Lung (tissue), 12 donors: ENCODE results near the gene S1PR3. TPM values are rescaled to one million over a fixed set of nuclear protein-coding genes. Genes with fewer than 3 reads are reported as not detected.

ENCODE experiments used
- ATAC-seq: fragments of 200-7000 bp; cut with Tn5 transposase; one replicate; pipeline ENCODE4 v1.9.1; 2020; ENCODE audit warnings: moderate number of reproducible peaks; ENCODE audit not compliant: insufficient read depth, low FRiP score
- DNase-seq, 3 donors: peaks; one replicate each; pipeline ENCODE4 v3.0.0-alpha.2; 2013 to 2017
- H3K27ac ChIP-seq, 2 donors: one replicate each; pipeline ENCODE4 v1.5.1; 2013; ENCODE audit warnings: mild to moderate bottlenecking in 2 of 2, moderate library complexity in 2 of 2, control low read depth in 1 of 2, inconsistent platforms in 1 of 2, low read depth in 1 of 2, low read length in 1 of 2
- H3K27me3 ChIP-seq, 3 donors: one replicate each; pipeline ENCODE4 v1.5.1; 2013; ENCODE audit warnings: low read length in 2 of 3; ENCODE audit not compliant: control insufficient read depth in 3 of 3, insufficient read depth in 3 of 3
- H3K36me3 ChIP-seq, 4 donors: one replicate each; pipeline ENCODE4 v1.5.1; 2013; ENCODE audit warnings: low read length in 4 of 4, mild to moderate bottlenecking in 1 of 4, moderate library complexity in 1 of 4; ENCODE audit not compliant: control insufficient read depth in 4 of 4, insufficient read depth in 4 of 4
- H3K4me1 ChIP-seq, 5 donors: one replicate each; pipeline ENCODE4 v1.5.1; 2013; ENCODE audit warnings: low read length in 5 of 5, mild to moderate bottlenecking in 2 of 5, moderate library complexity in 1 of 5; ENCODE audit not compliant: control insufficient read depth in 5 of 5, insufficient read depth in 5 of 5
- H3K4me3 ChIP-seq: one replicate; pipeline ENCODE4 v1.5.1; 2013; ENCODE audit warnings: mild to moderate bottlenecking, control low read depth, moderate library complexity
- H3K9ac ChIP-seq, 2 donors: one replicate each; pipeline ENCODE4 v1.5.1; 2013; ENCODE audit warnings: low read length in 2 of 2, control low read depth in 1 of 2; ENCODE audit not compliant: insufficient read depth in 1 of 2
- H3K9me3 ChIP-seq, 4 donors: one replicate each; pipeline ENCODE4 v1.5.1; 2013; ENCODE audit warnings: low read length in 3 of 4, mild to moderate bottlenecking in 1 of 4, moderate library complexity in 1 of 4; ENCODE audit not compliant: control insufficient read depth in 4 of 4, insufficient read depth in 3 of 4
- WGBS, 2 donors: extraction: QIAGEN DNeasy Blood & Tissue Kit; methylation state at CpG; one replicate each; pipeline ENCODE4 v1.1.7; 2013; 5-methylcytosine and 5-hydroxymethylcytosine counted together
- polyA plus RNA-seq, 2 donors: library from polyadenylated mRNA; stranded (reverse); fragments of 200-250 nt; gene quantifications; one replicate each; pipeline ENCODE4 v1.2.1, GENCODE V29; 2013
- total RNA-seq, 2 donors: library from RNA; depleted of rRNA in 1 of 2; stranded (reverse); fragments of >200 nt in 1 of 2; gene quantifications; one replicate each; pipeline ENCODE4 v1.2.1, GENCODE V29; 2014 to 2021
- TF ChIP-seq, protein P1 (sequence below): IDR thresholded peaks from 2 replicates; pipeline ENCODE4 v1.5.1; 2012; ENCODE audit warnings: mild to moderate bottlenecking; ENCODE audit errors: control extremely low read depth, extremely low read depth
- donor health status: control.
- donor health status: control.
- donor health status: Bipolar disorder and iron deficiency.
- donor health status: healthy.
- donor health status: DM: yes; HTN: yes; CAD: no.

S1PR3 gene
- total and polyA plus RNA-seq, 4 donors = 2.8 to 38.7 (median 14.3) TPM

DNA sequence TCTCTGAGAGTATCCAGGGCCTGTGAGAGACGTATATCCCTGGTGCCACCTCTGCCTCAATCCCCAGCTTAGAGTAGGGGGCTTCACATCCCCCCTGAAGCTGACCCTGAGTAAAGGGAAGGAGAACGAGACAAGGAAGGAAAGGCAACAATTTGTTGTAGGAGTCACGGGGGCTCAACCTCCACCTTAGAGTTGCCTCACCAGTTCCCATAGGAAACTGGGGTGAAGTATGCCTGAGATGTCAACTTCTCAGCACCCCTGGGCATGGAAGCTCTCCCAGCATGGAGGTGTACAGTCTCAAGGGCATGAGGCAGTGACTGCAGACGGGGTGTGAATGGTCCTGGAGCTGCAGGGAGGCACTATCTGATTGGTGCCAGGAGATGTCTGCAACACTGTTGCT lies 53.6 kb downstream of the S1PR3 start:
- no peak overlapping the region for H3K9ac ChIP-seq
- TF ChIP-seq, protein P1, sequence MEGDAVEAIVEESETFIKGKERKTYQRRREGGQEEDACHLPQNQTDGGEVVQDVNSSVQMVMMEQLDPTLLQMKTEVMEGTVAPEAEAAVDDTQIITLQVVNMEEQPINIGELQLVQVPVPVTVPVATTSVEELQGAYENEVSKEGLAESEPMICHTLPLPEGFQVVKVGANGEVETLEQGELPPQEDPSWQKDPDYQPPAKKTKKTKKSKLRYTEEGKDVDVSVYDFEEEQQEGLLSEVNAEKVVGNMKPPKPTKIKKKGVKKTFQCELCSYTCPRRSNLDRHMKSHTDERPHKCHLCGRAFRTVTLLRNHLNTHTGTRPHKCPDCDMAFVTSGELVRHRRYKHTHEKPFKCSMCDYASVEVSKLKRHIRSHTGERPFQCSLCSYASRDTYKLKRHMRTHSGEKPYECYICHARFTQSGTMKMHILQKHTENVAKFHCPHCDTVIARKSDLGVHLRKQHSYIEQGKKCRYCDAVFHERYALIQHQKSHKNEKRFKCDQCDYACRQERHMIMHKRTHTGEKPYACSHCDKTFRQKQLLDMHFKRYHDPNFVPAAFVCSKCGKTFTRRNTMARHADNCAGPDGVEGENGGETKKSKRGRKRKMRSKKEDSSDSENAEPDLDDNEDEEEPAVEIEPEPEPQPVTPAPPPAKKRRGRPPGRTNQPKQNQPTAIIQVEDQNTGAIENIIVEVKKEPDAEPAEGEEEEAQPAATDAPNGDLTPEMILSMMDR = no peak
- no peaks in the 10 kb centered on the region for H3K27me3 ChIP-seq
- H3K4me3 ChIP-seq = no peak overlapping the region
- H3K36me3 ChIP-seq = peaks cover 0 to 5% (median 0%) of the 10 kb centered on the region in 4 donors
- H3K9me3 ChIP-seq = no peaks in the 10 kb centered on the region
- 85 to 86% methylated on average over 4 of the region's 4 CpGs for WGBS, 2 donors
- ATAC-seq (no peak), DNase-seq (no peak)
- H3K27ac ChIP-seq = no peak overlapping the region
- H3K4me1 ChIP-seq = peaks cover 0 to 7% (median 0%) of the 10 kb centered on the region in 5 donors

GRCh38 chr9:89046832-89047231 lies 55.6 kb downstream of the S1PR3 start:
- H3K4me1 ChIP-seq = peaks cover 0 to 7% (median 0%) of the 10 kb centered on the region in 5 donors
- H3K27me3 ChIP-seq = no peaks in the 10 kb centered on the region
- H3K36me3 ChIP-seq = peaks cover 0 to 5% (median 0%) of the 10 kb centered on the region in 4 donors
- H3K27ac ChIP-seq = no peak overlapping the region
- no peaks in the 10 kb centered on the region for H3K9me3 ChIP-seq
- DNase-seq (peak in 1 of 3 donors; percentile 38), ATAC-seq (no peak)
- H3K9ac ChIP-seq = no peak overlapping the region
- WGBS, 2 donors = 83 to 88% methylated on average over 2 of the region's 2 CpGs
- H3K4me3 ChIP-seq = no peak overlapping the region
- TF ChIP-seq, protein P1 = no peak

DNA sequence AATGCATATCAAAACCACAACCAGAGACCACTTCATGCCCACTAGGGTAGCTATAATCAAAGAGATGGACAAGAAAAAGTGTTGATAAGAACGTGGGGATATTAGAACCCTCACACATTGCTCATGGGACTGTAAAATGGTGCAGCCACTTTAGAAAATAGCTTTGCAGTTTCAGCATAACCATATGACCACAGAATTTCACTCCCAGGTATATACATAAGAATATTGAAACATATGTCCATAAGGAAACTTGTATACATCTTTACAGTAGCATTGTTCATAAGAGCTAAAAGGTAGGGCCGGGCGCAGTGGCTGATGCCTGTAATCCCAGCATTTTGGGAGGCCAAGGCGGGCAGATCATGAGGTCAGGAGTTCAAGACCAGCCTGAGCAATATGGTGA lies 56.4 kb downstream of the S1PR3 start:
- Histone ChIP-seq H3K4me3 (no peak overlapping the region), H3K27me3 (no peaks in the 10 kb centered on the region), H3K4me1 (peaks cover 0 to 7% (median 0%) of the 10 kb centered on the region in 5 donors), H3K9me3 (no peaks in the 10 kb centered on the region), H3K9ac (no peak overlapping the region), H3K27ac (no peak overlapping the region), H3K36me3 (peaks cover 0 to 5% (median 0%) of the 10 kb centered on the region in 4 donors)
- TF ChIP-seq, protein P1 = no peak
- no peak for DNase-seq
- no peak for ATAC-seq
- WGBS, 2 donors = 82 to 92% methylated on average over 4 of the region's 4 CpGs

DNA sequence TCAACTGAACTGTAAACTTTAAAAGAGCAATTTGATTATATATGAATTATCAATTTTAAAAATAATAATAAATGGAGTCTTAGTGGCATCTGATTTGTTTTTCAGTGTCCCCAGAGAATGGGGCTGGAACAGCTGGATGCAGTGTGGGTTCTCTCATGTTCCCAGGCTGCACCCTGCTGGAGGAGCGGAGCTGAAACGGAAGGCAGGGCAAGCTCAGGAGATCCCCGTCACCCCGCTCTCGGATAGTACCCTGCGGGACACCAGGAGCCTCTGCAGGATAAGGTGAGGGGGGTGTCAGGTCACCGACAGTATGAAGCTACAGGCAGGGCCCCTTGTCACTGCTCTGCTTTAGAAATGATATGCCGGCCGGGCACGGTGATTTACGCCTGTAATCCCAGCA lies 57.3 kb downstream of the S1PR3 start:
- Histone ChIP-seq H3K36me3 (peaks cover 0 to 5% (median 0%) of the 10 kb centered on the region in 4 donors), H3K27ac (no peak overlapping the region), H3K9ac (no peak overlapping the region), H3K27me3 (no peaks in the 10 kb centered on the region), H3K9me3 (no peaks in the 10 kb centered on the region), H3K4me3 (no peak overlapping the region), H3K4me1 (peaks cover 0 to 5% (median 2%) of the 10 kb centered on the region in 5 donors)
- DNase-seq = no peak
- no peak for ATAC-seq
- TF ChIP-seq, protein P1 = no peak
- WGBS, 2 donors = 92 to 96% methylated on average over 11 of the region's 11 CpGs
